ENCODE measurements around the gene FAM209A.
"Not testable (repeated sequence)": the region's sequence is repeated elsewhere in the genome, so short reads cannot be mapped to it uniquely, and the experiment has no call there.

The FAM209A gene

DNA sequence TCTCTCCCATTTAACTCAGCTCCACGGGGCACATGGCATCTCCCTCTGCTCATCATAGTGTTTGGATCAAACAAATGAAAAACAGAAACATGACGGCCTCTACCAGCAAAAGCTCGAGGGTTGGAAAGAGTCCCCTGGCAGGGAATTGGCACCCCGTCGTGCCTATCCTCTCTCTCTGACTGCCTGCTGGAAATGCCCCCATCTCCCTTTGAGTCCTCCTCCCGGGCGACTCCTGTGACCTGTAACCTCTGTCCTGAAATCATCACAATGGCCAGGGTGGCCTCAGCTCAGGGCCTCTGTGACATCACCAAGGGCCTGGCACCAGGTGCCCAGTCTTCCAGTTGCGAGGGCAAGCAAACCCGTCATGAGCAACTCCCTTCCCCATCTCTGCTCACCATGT is 8.4 kb downstream of the FAM209A start, which contains the start of gene FAM209B:
Gene FAM209B, plus strand, starts transcription at position 301 of the 400 bp plus-strand sequence. Its CDS starts 96 bp downstream, at position 397.
- not testable (repeated sequence) for H3K27ac ChIP-seq, H3K4me3 ChIP-seq

DNA sequence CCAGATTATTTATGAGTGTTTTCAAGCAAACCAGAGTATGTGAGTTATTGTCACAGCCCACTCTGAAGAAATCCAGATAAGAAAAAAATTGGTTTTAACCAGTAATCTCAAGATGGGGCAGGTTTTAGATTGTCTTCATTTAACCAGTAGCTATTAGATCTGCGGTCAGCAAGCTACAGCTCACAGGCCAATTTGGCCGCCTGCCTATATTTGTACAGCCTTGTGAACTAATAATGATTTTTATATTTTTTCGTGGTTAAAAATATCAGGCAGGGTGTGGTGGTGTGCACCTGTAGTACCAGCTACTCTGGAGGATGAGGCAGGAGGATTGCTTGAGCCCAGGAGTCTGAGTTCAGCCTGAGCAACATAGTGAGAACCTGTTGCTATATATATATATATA is 13.5 kb downstream of the FAM209A start:
- H3K4me3 ChIP-seq: no peak overlapping the region
- no peak overlapping the region for H3K27ac ChIP-seq

DNA sequence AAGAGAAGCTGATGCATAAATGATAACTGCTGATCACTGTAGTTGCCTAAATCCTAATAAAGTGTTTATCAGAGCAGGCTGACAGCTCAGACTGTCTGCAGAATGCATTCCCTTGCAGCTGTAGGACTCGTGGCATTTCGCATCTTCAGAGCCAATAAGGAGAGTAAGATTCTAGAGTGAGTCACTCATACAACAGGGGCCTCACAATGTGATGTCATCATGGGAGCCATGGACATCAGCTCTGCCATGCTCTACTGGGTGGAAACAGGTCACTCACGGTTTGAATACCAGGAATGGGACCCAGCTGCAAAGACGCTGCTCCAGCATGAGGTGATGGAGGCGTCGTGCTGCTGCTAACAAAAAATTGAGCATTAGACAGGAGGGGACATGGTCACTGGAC is 15.9 kb downstream of the FAM209A start:
- Histone ChIP-seq H3K27ac (no peak overlapping the region), H3K4me3 (no peak overlapping the region)

DNA sequence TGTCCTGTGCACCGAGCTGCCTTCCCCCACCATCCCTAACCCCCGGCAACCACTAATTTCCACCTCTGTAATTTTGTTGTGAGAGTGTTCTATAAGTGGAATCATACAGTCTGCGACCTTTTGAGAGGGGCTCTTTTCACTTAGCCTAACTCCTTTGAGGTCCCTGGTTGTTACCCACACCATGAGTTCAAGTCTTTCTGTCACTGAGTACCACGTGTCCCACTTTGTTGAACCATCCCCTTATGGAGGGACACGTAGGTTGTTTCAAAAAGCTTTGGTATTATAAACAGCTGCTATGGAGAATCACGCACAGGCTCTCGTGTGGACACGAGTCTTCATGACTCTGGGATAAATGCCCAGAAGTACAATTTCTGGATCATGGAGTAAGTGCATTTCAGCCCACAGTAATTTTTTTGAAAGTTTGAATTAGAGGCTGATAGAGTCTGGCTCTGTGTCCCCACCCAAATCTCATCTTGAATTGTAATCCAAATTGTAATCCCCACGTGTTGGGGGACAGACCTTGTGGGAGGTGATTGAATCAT is 18.0 kb downstream of the FAM209A start:
- Histone ChIP-seq H3K27ac (no peak overlapping the region), H3K4me3 (no peak overlapping the region)

DNA sequence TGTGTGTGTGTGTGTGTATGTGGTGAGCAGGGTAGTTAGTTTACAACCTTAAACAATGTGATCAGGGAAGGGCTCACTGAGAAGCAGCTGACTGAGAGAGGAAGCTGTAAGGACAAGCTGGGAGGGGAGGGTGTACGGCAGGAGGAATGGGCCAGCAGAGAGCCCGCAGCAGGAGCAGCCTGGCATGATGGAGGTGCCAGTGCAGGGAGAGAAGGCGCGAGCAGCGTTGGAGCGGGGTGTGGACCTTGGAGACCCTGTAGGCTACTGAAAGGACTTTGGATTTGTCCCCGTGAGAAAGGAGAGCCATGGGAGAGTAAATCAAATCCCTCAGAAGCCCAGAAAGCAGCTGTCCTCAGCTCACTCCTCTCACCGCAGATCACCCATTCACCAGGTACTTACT is 27.0 kb downstream of the FAM209A start:
- H3K27ac ChIP-seq: no peak overlapping the region
- H3K4me3 ChIP-seq: no peak overlapping the region

DNA sequence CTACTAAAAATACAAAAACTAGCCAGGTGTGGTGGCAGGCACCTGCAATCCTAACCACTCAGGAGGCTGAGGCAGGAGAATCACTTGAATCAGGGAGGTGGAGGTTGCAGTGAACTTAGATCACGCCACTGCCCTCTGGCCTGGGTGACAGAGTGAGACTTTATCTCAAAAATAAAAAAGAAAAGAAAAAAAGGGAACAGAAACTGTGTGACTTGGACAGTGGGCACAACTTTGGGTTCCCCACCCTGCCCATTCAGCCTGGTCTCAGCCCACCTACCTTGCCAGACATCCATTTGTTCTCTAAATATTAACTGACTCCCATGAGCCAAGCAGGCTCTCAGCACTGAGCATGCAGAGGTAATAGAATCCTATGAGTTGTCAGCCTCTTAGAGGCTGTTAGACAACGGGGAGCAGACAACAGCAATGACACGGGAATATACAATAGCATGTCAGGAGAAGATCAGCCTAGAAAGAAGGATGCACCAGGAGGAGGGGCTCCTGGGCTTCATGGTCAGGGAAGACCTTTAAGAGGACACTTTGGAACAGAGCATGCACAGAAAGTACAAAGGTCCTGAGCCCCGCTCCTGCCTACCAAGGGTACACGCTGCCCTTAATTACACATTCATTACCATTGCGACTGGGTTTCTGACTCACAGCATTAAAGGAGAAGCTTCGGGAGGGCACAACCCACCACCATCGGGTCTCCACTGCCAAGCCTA is 28.5 kb downstream of the FAM209A start:
- Histone ChIP-seq H3K27ac (peak overlapping the region in 2 of 21 experiments; percentile 11 to 17), H3K4me3 (no peak overlapping the region)

DNA sequence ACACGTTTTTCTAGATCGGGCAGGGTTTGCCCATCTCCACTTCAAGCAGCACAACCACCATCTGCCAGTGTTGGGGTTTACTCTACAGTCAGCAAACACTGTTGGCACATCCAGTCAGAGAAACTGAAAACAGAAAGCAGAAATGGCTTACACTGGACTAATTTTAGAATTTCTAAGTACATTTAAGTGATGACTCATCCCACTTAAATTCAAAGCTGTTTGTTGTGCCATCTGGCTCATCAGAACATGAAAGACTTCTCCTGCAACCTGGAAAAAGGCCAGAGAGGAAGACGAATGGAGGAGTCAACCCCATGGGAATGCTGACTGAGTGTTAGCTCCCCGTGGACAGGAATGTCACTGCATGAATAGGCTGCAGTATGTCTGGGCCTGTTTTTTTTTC is 30.3 kb downstream of the FAM209A start:
- H3K27ac ChIP-seq: peak overlapping the region in 12 of 21 experiments; percentile 19 to 72 (median 38)
- no peak overlapping the region for H3K4me3 ChIP-seq

DNA sequence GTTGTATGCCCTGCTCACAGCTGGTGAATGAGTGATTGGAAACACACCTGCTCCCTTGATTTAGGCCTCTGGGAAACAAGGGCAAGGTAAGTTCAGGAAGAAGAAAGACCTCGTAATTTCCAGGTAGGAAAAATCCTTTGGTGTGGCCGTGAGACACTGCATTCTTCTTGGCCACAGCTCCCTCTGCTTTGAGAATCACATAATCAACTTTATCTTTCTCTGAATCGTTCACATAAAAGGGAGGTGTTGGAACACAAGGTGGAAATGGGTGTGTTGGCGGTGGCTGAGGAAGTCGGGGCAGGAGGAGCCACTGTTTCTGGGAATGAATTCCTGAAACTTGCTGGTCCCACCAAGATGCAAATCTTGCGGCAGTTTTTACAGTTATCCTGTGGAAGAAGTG is 34.4 kb downstream of the FAM209A start:
- H3K27ac ChIP-seq: peak overlapping the region in 4 of 21 experiments; percentile 4 to 31 (median 15)
- H3K4me3 ChIP-seq: no peak overlapping the region

DNA sequence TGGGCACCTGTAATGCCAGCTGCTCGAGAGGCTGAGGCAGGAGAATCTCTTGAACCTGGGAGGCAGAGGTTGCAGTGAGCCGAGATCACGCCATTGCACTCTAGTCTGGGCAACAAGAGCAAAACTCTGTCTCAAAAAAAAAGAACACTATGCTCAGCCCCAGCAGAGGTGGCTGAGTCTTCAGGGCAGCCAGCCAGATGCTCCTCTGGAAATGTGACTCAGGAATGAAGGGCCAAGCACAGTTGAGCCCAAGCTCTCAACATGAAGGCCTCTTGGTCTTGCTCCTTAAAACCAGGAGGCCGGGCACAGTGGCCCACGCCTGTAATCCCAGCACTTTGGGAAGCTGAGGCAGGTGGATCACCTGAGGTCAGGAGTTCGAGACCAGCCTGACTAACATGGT is 40.0 kb downstream of the FAM209A start:
- H3K4me3 ChIP-seq, H3K27ac ChIP-seq: not testable (repeated sequence)

DNA sequence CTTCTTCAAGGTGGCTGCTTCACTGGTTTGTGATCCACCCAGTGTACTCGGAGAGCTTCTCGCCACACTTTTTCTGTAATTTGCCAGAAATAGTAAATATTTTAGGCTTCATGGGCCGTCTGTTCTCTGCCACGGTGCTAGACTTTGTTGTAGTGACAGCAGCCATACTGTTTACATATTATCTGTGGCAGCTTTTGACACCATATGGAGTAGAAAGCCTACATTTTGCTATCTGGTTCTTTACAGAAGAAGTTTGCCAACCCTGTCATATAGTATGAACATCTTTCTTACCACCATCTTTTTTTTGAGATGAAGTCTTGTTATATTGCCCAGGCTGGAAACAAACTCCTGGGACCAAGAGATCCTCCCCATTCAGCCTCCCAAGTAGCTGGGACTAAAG is 41.0 kb downstream of the FAM209A start:
- Histone ChIP-seq H3K27ac (no peak overlapping the region), H3K4me3 (no peak overlapping the region)

DNA sequence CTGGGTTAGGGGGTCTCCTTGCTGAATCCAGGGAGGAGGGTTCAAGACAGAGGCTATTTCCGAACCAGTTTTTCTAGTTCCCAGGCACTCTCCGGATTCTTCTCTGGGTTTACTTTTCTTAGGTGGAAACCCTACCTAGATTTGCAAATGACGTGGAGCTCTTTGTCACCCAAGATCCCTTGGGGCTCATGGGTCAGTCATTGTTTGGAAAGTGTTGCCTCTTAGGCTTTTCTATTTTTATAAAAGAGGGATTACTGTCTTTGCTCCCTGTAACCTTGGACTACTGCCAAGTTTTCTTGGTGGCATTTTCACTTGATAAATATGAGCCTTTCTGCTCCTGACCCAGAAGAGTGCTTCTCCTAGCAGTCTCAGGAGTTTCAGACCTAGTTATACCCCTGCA is 42.1 kb downstream of the FAM209A start:
- no peak overlapping the region for H3K27ac ChIP-seq
- H3K4me3 ChIP-seq: no peak overlapping the region

DNA sequence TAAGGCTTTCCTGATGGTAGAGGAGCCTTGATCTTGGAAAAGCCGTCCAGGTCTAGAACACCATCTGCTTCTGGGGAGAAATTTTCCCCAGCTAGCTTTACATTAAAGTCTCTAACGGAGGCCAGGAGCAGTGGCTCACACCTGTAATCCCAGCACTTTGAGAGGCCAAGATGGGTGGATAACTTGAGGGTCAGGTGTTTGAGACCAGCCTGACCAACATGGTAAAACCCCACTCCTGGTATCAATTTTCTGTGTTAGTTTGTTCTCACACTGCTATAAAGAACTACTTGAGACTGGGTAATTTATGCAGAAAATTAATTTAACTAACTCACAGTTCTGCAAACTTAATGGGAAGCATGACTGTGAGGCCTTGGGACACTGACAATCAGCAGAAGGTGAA is 46.3 kb downstream of the FAM209A start:
- H3K27ac ChIP-seq: no peak overlapping the region

DNA sequence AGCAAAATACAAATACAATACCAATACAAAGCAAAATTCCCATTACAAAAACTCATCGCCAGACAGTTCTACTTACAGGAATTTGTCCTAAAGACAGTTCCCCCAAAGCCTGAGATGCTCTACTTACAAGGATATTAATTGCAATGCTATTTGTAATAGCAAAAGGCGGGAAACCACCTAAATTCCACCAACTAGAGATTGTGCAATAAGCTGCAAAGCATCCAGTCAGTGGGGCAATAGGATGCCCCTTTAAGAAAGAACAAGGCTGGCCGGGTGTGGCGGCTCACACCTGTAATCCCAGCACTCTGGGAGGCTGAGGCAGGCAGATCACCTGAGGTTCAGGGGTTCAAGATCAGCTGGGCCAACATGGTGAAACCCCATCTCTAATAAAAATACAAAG is 47.6 kb downstream of the FAM209A start:
- Histone ChIP-seq H3K27ac (no peak overlapping the region), H3K4me3 (no peak overlapping the region)

More for the DNA sequence above, 46.3 kb downstream of the FAM209A start:
- H3K4me3 ChIP-seq: no peak overlapping the region

DNA sequence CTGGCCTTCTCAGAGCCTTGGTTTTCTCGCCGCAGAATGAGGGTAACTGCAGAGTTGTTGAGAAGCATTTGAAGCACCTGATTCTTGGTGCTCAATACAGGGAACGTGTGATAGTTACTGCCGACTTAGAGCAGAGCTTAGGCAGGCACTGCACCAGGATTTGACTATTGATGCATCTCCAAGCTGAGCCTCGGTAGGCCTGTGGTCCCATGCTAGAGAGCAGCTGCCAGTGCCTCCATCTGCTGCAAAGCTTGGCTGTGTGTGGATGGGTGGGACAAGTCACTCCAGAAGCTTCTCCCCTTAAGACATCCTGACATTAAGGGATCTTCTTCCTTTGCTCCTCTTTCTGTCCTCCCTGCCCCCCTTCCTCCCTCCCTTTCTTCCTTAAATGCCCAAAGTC is 49.4 kb downstream of the FAM209A start:
- no peak overlapping the region for H3K4me3 ChIP-seq
- peak overlapping the region in 8 of 21 experiments; percentile 11 to 65 (median 27) for H3K27ac ChIP-seq

DNA sequence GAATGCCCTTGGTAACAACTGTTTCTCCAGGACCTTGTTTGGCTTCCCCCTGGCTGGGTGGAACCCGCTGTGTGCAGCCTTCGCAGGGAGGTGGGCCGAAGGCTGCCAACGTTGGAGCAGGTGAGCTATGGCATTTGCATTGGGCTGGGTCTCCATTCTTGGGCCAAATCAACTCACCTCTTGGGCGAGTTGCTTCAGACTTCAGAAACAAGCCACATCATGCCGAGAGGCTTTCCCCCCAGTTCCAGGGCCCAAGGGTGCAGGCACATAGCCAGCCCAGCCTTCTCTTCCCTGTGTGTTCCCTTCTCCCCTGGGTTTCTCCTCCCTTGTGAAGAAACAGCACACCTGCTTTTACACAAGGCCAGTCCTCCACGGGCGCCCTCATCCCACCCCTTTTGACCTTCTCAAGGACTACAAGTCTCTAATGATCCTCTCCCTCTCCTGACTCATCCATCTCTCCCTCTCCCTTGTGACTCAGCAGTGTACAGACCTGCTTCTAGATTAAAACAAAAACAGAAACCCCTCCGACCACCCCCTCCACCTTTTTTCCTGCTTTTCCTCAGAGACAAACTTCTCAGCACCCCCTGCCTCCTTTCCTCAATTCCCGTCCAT is 50.1 kb downstream of the FAM209A start:
- H3K27ac ChIP-seq: peak overlapping the region in 10 of 21 experiments; percentile 10 to 74 (median 51)

DNA sequence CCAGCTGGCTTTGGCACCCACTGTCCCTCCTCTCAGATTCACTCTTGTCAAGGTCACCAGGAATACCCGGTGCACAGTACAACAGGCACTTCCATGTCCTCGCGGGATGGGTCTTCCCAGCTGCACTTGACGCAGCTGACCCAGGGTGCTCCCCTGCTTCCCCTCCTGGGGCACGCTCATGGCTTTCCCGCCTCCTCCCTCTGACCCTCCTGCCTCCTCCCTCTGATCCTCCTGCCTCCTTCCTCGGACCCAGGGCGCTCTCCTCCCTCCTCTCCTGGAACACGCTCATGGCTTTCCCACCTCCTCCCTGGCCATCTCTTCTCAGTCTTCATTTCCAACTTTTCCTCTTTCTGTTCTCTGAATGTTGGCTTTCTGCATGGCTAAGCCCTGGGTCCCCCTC is 50.6 kb downstream of the FAM209A start:
- H3K4me3 ChIP-seq: no peak overlapping the region
- peak overlapping the region in 10 of 21 experiments; percentile 10 to 74 (median 51) for H3K27ac ChIP-seq

More for the DNA sequence above, 50.1 kb downstream of the FAM209A start:
- H3K4me3 ChIP-seq: no peak overlapping the region
